Measurements from ENCODE around the gene ENPP6. TPM values are rescaled to one million over a fixed set of nuclear protein-coding genes. Genes with fewer than 3 reads are reported as not detected.

The ENPP6 gene
- total and polyA plus RNA-seq, 2 experiments from 2014 or later: 0.11 TPM; not detected in 1

DNA sequence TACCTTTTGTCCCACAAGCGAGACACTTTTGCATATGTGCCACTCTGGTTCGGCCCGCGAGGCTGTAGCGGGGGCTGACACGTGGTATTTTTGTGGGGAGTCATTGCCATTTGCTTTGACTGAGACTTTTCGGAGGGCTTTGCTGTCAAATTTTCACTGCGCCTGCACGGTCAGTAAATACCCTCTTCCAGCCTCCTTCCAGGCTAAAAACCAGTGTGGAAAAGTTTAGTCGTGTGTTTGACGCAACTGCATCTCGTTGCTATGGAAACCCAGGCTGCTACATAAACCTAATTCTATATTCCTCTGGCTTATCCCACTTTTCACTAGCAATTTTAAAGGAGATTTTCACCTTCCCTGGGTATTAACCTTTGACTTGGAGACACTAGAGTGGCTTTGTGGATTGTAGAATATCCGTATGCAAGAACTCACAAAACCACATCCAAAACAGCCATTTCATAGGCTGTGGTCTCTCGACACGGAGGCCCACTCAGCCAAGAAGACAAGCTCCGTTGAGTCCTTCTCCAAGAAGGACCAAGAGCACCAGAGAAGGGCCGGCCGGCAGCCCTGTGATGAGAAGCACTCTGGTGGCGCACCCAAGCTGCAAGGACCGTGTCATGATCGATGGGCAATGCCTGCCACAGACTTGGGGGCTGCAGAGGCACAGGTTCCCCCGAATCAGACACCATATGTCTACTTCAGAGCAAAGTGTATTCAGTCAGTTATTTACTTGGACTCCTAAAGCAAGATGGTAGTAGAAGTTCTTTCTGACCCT lies 38.4 kb upstream of the ENPP6 start:
- no peaks in the 10 kb centered on the region for H3K79me2 ChIP-seq (replicated peaks; ENCODE audit: insufficient read depth)
- no peak overlapping the region for H2AFZ ChIP-seq
- ATAC-seq (no peak), DNase-seq (ENCODE audit: low spot score) (no peak)
- no peaks in the 10 kb centered on the region for H4K20me1 ChIP-seq (replicated peaks; ENCODE audit: insufficient read depth)
- Mint-ChIP-seq H3K27ac (no peak overlapping the region), H3K27me3 (ENCODE audit: insufficient read depth, low read depth, poor library complexity) (peaks cover 1% of the 10 kb centered on the region), H3K36me3 (ENCODE audit: low read depth) (peaks cover 16% of the 10 kb centered on the region), H3K4me3 (no peak overlapping the region), H3K4me1 (peaks cover 6% of the 10 kb centered on the region; the same call in 2 of the 3 replicates), H3K9me3 (peaks cover 26% of the 10 kb centered on the region)
- H3K9me2 ChIP-seq (ENCODE audit: insufficient read depth): no peaks in the 10 kb centered on the region
- H3K4me1 ChIP-seq (ENCODE audit: insufficient read depth): peaks cover 3% of the 10 kb centered on the region; the same call in 1 of the 2 replicates
- H3K27me3 ChIP-seq (ENCODE audit: insufficient read depth): no peaks in the 10 kb centered on the region
- H3K4me2 ChIP-seq: no peak overlapping the region
- no peaks in the 10 kb centered on the region for H3F3A ChIP-seq (replicated peaks; ENCODE audit: low read depth)
- no peak overlapping the region for H3K27ac ChIP-seq (ENCODE audit: low read depth)
- 0 out of 2 replicates have a peak, but pooled peaks cover 3% of the 10 kb centered on the region for H3K36me3 ChIP-seq (ENCODE audit: insufficient read depth)
- H3K4me3 ChIP-seq: no peak overlapping the region
- no peak for TF ChIP-seq POLR2AphosphoS5 (IDR thresholded peaks at IDR 0.05; ENCODE audit: low read depth)
- no peak for TF ChIP-seq ZNF331 (CRISPR knock-in tag; IDR thresholded peaks at IDR 0.05; ENCODE audit: low read depth)
- TF ChIP-seq, protein P1, sequence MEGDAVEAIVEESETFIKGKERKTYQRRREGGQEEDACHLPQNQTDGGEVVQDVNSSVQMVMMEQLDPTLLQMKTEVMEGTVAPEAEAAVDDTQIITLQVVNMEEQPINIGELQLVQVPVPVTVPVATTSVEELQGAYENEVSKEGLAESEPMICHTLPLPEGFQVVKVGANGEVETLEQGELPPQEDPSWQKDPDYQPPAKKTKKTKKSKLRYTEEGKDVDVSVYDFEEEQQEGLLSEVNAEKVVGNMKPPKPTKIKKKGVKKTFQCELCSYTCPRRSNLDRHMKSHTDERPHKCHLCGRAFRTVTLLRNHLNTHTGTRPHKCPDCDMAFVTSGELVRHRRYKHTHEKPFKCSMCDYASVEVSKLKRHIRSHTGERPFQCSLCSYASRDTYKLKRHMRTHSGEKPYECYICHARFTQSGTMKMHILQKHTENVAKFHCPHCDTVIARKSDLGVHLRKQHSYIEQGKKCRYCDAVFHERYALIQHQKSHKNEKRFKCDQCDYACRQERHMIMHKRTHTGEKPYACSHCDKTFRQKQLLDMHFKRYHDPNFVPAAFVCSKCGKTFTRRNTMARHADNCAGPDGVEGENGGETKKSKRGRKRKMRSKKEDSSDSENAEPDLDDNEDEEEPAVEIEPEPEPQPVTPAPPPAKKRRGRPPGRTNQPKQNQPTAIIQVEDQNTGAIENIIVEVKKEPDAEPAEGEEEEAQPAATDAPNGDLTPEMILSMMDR (conservative IDR thresholded peaks at IDR 0.05; ENCODE audit: low read depth in 2 of 2): no peak
- TF ChIP-seq, protein P2, sequence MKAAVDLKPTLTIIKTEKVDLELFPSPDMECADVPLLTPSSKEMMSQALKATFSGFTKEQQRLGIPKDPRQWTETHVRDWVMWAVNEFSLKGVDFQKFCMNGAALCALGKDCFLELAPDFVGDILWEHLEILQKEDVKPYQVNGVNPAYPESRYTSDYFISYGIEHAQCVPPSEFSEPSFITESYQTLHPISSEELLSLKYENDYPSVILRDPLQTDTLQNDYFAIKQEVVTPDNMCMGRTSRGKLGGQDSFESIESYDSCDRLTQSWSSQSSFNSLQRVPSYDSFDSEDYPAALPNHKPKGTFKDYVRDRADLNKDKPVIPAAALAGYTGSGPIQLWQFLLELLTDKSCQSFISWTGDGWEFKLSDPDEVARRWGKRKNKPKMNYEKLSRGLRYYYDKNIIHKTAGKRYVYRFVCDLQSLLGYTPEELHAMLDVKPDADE (IDR thresholded peaks at IDR 0.05): no peak
- no peak for TF ChIP-seq EZH2phosphoT487 (IDR thresholded peaks at IDR 0.05; ENCODE audit: unreplicated experiment)
- TF ChIP-seq, protein P3, sequence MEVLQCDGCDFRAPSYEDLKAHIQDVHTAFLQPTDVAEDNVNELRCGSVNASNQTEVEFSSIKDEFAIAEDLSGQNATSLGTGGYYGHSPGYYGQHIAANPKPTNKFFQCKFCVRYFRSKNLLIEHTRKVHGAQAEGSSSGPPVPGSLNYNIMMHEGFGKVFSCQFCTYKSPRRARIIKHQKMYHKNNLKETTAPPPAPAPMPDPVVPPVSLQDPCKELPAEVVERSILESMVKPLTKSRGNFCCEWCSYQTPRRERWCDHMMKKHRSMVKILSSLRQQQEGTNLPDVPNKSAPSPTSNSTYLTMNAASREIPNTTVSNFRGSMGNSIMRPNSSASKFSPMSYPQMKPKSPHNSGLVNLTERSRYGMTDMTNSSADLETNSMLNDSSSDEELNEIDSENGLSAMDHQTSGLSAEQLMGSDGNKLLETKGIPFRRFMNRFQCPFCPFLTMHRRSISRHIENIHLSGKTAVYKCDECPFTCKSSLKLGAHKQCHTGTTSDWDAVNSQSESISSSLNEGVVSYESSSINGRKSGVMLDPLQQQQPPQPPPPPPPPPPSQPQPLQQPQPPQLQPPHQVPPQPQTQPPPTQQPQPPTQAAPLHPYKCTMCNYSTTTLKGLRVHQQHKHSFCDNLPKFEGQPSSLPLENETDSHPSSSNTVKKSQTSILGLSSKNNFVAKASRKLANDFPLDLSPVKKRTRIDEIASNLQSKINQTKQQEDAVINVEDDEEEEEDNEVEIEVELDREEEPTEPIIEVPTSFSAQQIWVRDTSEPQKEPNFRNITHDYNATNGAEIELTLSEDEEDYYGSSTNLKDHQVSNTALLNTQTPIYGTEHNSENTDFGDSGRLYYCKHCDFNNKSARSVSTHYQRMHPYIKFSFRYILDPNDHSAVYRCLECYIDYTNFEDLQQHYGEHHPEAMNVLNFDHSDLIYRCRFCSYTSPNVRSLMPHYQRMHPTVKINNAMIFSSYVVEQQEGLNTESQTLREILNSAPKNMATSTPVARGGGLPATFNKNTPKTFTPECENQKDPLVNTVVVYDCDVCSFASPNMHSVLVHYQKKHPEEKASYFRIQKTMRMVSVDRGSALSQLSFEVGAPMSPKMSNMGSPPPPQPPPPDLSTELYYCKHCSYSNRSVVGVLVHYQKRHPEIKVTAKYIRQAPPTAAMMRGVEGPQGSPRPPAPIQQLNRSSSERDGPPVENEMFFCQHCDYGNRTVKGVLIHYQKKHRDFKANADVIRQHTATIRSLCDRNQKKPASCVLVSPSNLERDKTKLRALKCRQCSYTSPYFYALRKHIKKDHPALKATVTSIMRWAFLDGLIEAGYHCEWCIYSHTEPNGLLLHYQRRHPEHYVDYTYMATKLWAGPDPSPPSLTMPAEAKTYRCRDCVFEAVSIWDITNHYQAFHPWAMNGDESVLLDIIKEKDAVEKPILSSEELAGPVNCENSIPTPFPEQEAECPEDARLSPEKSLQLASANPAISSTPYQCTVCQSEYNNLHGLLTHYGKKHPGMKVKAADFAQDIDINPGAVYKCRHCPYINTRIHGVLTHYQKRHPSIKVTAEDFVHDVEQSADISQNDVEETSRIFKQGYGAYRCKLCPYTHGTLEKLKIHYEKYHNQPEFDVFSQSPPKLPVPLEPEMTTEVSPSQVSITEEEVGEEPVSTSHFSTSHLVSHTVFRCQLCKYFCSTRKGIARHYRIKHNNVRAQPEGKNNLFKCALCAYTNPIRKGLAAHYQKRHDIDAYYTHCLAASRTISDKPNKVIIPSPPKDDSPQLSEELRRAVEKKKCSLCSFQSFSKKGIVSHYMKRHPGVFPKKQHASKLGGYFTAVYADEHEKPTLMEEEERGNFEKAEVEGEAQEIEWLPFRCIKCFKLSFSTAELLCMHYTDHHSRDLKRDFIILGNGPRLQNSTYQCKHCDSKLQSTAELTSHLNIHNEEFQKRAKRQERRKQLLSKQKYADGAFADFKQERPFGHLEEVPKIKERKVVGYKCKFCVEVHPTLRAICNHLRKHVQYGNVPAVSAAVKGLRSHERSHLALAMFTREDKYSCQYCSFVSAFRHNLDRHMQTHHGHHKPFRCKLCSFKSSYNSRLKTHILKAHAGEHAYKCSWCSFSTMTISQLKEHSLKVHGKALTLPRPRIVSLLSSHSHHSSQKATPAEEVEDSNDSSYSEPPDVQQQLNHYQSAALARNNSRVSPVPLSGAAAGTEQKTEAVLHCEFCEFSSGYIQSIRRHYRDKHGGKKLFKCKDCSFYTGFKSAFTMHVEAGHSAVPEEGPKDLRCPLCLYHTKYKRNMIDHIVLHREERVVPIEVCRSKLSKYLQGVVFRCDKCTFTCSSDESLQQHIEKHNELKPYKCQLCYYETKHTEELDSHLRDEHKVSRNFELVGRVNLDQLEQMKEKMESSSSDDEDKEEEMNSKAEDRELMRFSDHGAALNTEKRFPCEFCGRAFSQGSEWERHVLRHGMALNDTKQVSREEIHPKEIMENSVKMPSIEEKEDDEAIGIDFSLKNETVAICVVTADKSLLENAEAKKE (CRISPR knock-in tag; IDR thresholded peaks at IDR 0.05): no peak
